Stimulated activated CD4-positive, alpha-beta T cell treated with anti-CD3 and anti-CD28 coated beads, TNF-alpha, amount 100 ng/mL, for 1 hour (primary cell): ENCODE measurements around the gene CD163L1.
"Not testable (repeated sequence)": the region's sequence is repeated elsewhere in the genome, so short reads cannot be mapped to it uniquely, and the experiment has no call there.

Source experiments
- DNase-seq, 3 donors: peaks; one replicate each; pipeline ENCODE4 v3.0.0-alpha.2; 2020; ENCODE audit warnings: low read depth in 3 of 3, low spot score in 1 of 3

The CD163L1 gene

DNA sequence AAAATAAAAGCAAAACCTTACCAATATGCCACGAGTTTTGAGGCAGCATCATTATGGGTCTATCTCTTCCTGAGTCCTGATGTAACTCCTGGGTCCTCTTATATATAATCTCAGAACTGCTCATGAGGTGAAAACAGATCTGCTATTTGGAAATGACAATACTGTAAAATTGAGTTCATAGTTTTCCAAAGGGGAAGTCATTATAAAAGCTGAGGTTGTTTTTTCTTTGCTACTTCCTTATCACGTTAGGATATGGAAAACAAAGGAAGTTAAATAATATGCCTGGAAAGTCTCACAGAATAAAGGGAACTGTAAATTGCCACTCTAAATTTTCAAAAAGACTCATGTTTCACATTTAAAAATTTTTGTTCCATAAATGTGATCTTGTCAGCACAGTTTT lies at the start of gene CD163L1:
Gene CD163L1 (minus strand): TSS at position 78 of the 400 bp plus-strand sequence. CDS start 26 bp downstream, at position 52.
- no peak for DNase-seq

DNA sequence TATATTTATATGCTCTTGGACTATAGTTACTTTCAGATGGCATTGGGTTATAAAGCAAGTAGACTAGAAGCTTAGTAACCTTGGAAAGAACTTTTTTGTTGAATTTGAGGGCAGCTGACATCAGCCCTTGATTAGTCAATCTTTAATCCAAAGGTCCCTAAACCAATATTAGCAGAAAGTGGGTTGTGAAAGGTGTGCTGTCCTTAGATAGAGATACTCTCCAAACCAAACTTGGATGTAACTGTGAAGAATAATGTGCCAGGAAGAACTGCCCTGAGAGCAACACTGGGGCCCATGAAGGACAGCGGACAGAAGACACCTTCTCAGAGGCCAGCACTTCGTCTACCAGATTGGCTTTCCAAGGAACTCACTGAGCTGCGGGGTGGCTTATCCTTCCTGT lies 49.1 kb upstream of the CD163L1 start:
- no peak for DNase-seq

- no peak for DNase-seq
These were observed 42.6 kb upstream of the CD163L1 start for GRCh38 chr12:7486512-7486911.

DNA sequence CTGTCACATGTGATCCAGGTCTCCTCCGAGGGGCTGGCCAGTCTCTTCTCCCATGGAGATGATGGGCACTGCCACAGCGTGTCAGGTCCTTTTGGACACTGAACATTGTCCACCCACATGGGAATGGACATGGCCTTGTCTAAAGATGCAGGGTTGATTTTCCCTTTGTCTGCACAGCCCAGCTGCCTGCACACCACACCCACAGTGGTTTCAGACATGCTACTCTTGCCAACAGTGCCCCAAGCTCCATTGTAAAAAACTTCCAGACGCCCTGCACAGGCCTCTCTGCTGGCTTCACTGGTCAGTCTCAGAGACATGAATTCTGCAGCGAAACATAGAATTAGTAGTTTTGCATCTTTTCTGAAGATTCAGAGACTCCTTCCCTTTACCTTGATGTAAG lies 41.1 kb upstream of the CD163L1 start:
- no peak for DNase-seq

- DNase-seq = no peak
These were observed 39.4 kb upstream of the CD163L1 start for GRCh38 chr12:7483343-7483742.

DNA sequence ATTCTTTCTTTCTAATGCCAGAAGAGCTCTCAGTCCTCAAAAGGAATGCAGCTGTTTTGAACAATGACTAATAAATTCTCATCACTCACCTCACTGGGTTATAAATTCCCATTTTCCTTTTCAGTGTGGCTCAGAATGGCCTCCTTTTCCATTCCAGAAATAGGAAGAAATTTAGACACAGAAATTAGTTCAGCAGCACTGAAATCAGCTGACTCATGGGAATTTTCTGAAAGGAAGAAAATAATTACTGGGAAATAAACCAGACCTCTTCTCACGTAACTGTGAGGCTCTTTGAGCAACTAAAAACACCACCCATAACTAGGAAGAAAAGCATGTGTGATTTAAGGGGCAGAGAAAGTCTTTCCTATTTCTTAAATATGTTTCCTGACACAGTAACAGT lies 35.8 kb upstream of the CD163L1 start:
- DNase-seq = no peak

DNA sequence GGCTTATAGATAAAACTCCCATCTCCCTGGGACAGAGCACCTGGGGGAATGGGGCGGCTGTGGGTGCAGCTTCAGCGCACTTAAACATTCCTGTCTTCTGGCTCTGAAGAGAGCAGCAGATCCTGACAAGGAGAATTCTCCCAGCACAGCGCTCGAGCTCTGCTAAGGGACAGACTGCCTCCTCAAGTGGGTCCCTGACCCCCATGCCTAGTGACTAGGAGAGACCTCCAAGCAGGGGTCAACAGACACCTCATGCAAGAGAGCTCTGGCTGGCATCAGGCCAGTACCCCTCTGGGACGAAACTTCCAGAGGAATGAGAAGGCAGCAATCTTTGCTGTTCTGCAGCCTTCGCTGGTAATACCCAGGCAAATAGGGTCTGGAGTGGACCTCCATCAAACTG lies 28.1 kb upstream of the CD163L1 start:
- DNase-seq = no peak

DNA sequence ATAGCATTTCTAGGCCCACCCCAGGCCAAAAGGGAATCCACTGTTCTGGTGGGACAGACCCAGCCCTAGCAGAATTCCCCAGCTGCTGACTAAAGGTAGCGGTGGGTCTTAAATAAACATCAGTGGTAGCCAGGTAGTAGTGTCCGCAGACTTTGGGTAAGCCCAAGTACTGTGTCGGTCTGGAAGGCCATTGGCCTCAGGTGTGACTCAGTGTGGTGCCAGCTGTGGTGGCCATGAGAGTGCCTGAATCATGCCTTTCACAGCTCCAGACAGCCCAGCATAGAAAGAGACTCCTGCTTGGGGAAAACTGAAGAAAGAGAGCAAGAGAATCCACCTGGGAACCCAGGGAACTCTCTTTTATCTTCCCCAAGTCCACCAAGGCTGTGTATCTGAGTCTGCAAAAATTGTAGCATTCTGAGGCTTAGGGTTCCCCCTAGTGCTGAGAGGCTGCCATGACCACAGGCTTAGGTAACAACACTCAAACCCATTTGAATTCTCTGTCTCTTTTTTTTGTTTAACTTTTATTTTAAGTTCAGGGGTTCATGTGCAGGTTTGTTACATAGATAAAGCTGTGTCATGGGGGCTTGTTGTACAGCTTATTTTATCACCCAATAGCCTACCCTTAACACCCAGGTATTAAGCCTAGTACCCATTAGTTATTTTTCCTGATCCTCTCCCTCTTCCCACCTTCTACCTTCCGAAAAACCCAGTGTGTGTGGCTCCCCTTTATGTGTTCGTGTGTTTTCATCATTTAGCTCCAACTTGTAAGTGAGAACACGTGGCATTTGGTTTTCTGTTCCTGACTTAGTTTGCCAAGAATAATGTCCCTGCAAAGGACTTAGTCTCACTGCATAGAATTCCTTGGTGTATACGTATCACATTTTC lies 16.7 kb upstream of the CD163L1 start:
- DNase-seq = peak in 2 of 3 donors; percentile 18 to 22

- DNase-seq = no peak
These were observed 16.0 kb upstream of the CD163L1 start for GRCh38 chr12:7459973-7460372.

DNA sequence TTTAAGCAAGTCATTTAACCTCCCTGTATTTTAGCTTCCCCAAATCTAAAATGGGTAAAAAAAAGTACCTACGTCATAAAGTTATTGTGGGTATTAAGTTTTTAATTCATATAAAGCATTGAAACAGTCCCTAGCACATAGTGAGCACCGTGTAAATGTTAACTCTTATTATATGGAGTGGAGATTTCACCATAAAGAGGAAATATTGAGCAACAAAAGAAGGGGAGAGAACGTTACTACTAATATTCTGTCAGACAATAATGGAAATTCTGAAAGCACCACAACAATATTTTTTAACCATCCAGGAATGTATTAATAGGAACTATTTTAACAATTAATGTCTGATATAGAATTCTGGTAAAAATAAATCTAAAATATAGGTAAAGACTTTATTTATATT lies 7.8 kb upstream of the CD163L1 start:
- DNase-seq = no peak

GRCh38 chr12:7450667-7451066 lies 6.7 kb upstream of the CD163L1 start:
- no peak for DNase-seq

GRCh38 chr12:7448099-7448498 lies 4.1 kb upstream of the CD163L1 start:
- no peak for DNase-seq

- no peak for DNase-seq
These were observed 584 bp upstream of the CD163L1 start for GRCh38 chr12:7444537-7444936.

DNA sequence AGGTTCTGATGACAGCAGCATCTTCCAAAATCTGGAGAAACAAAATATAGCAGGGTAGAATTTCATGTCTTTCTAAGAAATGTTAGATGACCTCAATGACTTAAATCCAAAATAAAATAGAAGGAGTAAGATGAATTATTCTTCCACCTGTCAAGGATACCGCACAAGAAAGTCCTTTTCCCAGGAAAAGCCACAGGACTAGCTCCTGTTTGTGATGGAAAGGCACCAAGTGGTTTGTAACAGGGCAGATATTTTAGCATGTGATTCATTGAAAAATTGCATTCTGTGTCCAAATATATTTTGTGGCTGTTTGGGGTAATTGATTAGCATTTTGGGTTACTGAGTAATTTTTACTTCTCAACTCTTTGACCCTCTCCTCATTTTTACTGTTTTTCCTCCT lies 2.7 kb downstream of the CD163L1 start:
- DNase-seq = no peak

GRCh38 chr12:7439579-7440505 lies 4.1 kb downstream of the CD163L1 start:
- DNase-seq = peak in 1 of 3 donors; percentile 8

GRCh38 chr12:7438291-7438995 lies 5.5 kb downstream of the CD163L1 start:
- not testable (repeated sequence) for DNase-seq

DNA sequence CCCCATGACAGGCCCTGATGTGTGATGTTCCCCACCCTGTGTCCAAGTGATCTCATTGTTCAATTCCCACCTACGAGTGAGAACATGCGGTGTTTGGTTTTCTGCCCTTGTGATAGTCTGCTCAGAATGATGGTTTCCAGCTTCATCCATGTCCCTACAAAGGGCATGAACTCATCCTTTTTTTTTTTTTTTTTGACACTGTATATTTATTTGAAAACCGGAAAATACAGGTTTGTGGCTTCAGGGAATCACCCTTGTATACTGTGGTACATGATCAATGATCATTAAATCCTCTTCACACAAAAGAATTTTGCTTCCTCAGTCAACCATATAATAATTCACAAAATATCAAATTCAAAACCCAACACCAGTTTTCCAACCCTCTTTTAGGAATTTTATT lies 6.5 kb downstream of the CD163L1 start:
- DNase-seq = not testable (repeated sequence)

- DNase-seq = no peak
These were observed 9.3 kb downstream of the CD163L1 start for GRCh38 chr12:7434670-7435069.

DNA sequence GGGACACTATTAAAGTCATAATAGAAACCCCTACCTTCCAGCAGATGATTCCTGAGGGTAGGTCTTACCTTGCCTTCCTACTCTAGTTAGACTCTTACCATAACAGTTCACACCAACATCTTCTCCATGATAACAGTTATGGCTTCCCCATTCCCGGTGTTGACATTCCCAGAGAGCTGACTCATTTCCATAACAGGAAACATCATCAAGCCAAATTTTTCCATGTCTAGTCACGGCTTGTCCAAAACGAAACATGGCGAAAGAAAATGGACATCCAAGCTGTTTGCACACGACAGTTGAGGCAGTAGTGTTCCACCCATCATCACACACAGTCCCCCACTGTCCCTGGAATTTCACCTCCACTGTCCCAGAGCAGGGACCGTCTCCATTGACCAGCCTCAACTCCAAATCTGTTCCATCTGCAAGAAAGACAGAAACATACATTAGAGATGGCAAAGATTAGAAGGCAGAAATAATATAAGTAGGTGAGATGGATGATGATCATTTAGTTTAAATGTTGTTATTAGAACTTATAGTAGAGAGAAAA lies 10.6 kb downstream of the CD163L1 start:
- no peak for DNase-seq

GRCh38 chr12:7431993-7432685 lies 11.8 kb downstream of the CD163L1 start:
- no peak for DNase-seq
